ENCODE results near the gene PYROXD2. TPM values are rescaled to one million over a fixed set of nuclear protein-coding genes. Genes with fewer than 3 reads are reported as not detected.

The PYROXD2 gene
- total and polyA plus RNA-seq, 2 of the 8 experiments (the other 6 are each of a cell fraction or from before 2014, with no cell fraction given) = 3.2 to 5.4 TPM

DNA sequence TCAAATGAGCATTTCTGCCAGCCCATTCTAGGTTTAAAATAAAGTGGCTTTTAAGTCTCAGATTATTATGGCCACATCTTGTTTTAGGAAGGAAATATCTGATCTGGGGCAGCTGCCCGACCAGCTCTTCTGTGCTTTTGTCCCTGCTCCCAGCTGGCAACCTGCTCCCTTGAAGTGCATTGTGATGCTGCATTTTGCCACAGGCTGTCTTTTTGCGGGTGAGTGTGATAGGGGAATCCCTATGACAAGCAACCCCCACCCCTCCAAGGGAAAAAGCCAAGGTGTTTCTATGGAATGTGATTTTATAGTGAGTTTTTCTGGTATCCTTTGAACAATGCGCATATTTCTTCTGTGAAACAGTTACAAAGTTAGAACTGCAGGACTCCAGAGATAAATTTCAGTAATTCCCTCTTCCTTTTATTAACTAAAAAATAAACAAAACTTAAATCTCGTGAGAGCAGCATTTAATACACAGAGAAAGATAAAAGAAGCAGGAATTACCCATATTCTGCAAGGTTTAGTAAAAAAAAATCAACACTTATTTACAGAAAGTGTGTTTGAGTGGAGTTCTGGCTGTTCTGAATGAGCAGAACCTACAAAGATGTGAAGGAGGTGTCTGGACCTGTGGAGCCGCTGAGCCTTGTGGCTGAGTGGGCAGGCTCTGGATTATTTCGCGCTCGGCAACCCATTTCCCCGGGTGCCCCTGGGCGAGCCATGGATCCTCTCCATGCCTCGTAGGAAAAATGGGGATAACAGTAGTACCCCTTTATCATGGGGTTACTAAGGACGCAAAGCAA is 41.9 kb upstream of the PYROXD2 start (continued):
- TF ChIP-seq SIN3A (conservative IDR thresholded peaks at IDR 0.05 in 1 of 2, IDR thresholded peaks at IDR 0.05 in 1 of 2; ENCODE audit: low read depth in 1 of 2, low read length in 2 of 2) (no peak), NRF1 (IDR thresholded peaks at IDR 0.05; ENCODE audit: low read depth, low read length) (no peak), ASH2L (IDR thresholded peaks at IDR 0.05; ENCODE audit: low read length) (no peak), CHD1 (IDR thresholded peaks at IDR 0.05; ENCODE audit: low read depth, low read length) (no peak), CHD2 (IDR thresholded peaks at IDR 0.05; ENCODE audit: low read length) (no peak), POLR2A (IDR thresholded peaks at IDR 0.05; ENCODE audit: control extremely low read depth in 1 of 2, low read depth in 2 of 2, low read length in 2 of 2) (no peak), HDAC6 (IDR thresholded peaks at IDR 0.05; ENCODE audit: low read depth, low read length) (no peak)

Measured in H1 (cell line).